DMS 273 (cell line): ENCODE data around the gene PAFAH1B2.
A peak's percentile ranks its signal among the peaks of the same experiment; 100 is the strongest.

Experiments
- DNase-seq: peaks from one replicate; lab custom pipeline; 2025; ENCODE audit not compliant: unreplicated experiment; lab: John Stamatoyannopoulos, UW

The PAFAH1B2 gene

GRCh38 chr11:117187799-117188481 is 43.9 kb downstream of the PAFAH1B2 start:
- DNase-seq, result no peak

DNA sequence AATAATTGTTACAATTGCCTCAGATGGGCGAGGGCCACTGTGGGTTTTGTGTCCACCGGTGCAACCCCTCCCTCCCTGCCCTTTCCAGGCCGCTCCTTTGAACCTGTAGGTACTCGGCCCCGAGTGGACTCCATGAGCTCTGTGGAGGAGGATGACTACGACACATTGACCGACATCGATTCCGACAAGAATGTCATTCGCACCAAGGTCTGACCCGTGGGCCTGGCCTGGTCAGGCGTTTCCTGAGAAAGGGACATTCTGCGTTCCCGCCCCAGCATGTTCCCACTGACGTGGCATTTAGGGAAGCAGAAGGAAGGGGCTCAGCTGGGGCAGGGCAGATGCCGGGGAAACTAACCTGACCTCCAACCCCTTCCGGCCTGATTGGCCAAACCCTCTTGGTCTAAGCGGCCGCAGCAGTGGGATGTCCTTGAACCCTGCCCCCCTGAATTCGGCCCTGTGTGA is 44.6 kb downstream of the PAFAH1B2 start:
- no peak for DNase-seq

- no peak for DNase-seq
Observed at GRCh38 chr11:117189191-117189940, 45.3 kb downstream of the PAFAH1B2 start.

DNA sequence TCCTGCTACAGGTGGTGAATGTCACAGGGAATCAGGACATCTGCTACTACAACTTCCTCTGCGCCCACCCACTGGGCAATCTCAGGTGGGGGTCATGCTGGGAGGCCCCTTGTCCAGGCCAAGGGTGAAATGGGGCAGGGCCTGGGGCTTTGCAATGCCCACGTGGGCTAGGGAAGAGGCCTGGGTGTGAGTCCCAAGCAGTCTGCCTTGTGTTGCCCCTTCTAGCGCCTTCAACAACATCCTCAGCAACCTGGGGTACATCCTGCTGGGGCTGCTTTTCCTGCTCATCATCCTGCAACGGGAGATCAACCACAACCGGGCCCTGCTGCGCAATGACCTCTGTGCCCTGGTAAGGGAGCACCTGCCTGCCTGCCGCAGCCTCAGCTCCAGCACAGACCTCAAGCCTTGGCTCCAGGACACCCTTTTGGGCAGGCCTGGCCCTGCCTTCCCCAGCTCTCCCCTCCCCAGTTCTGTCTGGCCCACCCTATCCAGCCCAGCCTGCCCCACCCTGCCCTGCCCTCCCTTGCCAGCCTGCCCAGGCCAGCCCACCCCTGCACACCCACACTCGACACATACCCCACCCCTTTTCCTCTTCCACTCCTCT is 46.0 kb downstream of the PAFAH1B2 start:
- no peak for DNase-seq

DNA sequence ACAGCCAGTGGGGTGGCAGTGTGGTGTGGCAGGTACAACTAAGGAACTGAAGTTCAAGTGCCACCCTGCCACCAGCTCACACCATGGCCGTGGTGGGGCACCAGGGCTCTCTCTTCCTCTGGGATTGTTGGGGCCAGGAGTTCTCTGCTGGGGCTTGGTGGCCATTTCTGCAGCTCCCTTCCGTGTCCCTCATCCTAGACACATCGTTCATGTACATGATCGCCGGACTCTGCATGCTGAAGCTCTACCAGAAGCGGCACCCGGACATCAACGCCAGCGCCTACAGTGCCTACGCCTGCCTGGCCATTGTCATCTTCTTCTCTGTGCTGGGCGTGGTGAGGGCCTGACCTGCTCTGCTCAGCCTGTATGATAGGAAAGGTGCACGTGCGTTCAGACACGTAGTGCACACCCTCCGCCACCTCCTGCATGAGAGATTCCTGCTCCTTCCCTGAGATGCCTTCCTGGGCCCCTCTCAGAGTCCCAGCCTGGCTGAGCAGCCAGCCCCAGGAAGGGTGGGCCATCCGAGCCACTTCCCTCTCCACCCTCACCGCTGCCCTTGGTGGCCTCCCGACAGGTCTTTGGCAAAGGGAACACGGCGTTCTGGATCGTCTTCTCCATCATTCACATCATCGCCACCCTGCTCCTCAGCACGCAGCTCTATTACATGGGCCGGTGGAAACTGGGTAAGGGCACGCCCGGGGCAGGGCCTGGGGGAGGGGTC is 47.8 kb downstream of the PAFAH1B2 start:
- no peak for DNase-seq

DNA sequence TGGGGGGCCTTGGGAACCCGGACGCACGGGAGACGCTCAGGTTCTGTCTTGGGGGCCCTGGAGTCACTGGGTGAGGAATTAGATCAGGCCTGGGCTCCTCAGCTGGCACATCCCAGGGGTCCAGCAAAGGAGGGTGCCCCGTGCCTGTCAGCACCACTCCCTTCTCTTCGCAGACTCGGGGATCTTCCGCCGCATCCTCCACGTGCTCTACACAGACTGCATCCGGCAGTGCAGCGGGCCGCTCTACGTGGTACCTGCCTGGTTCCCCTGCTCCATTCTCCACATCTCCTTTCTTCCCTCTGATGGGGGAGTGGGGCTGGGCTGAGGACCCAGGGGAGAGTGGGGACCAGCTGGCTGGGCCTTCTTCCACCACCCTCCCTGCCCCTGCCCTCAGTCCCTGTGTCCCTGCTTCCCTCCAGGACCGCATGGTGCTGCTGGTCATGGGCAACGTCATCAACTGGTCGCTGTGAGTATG is 48.4 kb downstream of the PAFAH1B2 start:
- no peak for DNase-seq

DNA sequence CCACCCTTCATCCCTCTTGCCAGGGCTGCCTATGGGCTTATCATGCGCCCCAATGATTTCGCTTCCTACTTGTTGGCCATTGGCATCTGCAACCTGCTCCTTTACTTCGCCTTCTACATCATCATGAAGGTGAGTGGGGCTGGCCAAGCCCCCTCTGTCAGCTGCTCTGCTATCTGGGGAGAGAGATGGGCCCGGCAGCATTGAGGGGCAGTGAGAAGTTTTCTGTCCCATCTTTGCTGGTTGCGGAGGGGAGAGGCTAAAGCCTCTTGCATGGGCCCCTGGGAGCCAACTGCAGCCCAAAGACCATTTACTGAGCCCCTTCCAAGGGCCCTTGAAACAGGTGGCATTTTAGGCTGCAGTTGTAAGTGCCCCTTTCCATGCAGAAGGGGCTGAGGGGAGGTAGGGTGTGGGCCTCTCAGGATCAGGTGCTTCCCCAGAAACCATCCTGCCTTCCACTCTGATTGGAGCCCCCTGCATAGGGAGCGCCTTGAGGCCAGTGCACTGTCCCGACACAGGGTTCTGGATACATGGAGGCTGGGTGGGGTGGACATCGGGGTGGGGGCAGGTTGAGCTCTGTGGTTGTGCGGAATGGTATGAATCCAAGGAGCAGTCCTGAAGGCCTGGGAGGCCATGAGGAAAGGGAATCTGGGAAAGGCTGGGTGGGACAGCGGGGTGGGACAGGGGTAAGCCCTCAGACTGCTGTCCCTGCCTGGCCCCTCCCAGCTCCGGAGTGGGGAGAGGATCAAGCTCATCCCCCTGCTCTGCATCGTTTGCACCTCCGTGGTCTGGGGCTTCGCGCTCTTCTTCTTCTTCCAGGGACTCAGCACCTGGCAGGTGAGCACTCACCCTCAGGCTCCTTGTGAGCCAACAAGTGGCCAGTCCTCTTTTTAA is 49.3 kb downstream of the PAFAH1B2 start:
- DNase-seq, result no peak

DNA sequence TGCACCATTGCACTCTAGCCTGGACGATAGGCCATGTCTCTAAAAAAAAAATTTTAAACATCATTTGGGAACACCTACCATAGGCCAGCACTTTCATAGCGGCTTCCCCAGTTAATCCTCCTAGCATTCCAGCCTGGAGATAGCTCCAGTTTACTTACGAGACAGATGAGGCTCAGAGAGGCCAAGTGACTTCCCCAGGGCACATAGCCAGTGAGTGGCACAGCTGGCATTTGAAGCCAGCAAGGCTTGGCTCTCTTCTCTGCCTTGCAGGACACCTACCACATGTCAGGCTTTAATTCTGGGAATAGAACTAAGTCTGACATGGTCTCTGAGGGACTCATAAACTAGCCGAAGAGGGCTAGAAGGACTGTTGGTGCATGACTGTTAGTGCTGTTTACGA is 50.2 kb downstream of the PAFAH1B2 start:
- DNase-seq, result no peak

DNA sequence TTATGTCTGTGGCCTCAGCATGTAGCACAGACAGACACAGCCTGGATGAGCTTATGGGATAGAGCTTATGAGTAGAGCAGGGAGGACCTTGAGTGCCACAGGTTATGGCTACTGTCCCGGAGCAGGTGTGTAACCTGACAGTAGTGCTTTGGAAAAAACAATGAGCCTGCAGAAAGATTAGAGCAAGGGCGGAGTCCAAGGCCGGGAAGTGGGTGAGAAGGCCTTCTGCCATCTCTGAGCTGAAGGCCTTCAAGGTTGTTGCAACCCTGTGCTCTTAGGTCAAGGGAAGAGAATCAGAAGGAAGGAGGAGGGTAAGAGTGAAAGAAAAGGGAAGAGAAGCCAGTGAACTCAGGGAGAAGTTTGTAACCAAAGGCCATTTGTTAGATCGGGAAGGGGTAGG is 51.2 kb downstream of the PAFAH1B2 start:
- DNase-seq, result no peak

DNA sequence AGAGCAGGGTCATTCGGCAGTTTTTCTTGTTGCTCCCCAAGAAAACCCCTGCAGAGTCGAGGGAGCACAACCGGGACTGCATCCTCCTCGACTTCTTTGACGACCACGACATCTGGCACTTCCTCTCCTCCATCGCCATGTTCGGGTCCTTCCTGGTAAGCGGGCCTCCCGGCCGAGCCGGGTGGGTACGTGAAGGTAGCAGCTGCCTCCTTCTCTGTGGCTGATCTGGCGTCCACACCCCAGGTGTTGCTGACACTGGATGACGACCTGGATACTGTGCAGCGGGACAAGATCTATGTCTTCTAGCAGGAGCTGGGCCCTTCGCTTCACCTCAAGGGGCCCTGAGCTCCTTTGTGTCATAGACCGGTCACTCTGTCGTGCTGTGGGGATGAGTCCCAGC is 51.7 kb downstream of the PAFAH1B2 start:
- DNase-seq, result no peak

DNA sequence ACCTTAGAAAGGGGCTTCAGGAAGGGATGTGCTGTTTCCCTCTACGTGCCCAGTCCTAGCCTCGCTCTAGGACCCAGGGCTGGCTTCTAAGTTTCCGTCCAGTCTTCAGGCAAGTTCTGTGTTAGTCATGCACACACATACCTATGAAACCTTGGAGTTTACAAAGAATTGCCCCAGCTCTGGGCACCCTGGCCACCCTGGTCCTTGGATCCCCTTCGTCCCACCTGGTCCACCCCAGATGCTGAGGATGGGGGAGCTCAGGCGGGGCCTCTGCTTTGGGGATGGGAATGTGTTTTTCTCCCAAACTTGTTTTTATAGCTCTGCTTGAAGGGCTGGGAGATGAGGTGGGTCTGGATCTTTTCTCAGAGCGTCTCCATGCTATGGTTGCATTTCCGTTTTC is 52.9 kb downstream of the PAFAH1B2 start:
- DNase-seq, result no peak

- peak; percentile 21 for DNase-seq
Observed at GRCh38 chr11:117197516-117198456, 53.7 kb downstream of the PAFAH1B2 start.

DNA sequence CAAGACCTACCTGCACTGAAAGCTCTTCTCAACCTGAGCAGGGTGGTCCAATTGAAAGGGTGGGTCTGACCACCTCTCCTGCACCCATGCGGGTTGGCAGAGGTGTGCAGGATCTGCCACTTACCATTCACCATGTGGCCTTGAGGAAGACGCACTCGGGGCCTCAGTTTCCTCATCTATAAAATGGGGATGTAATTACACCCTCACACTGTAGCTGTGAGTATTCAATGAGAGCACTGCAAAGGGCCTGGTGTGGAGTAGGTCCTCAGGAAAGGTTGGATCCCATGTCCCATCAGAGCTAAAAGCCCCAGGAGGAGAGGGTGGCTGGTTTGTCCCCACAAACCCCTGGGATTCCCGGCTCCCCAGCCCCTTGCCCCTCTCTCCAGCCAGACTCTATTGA is 54.5 kb downstream of the PAFAH1B2 start:
- DNase-seq, result no peak

GRCh38 chr11:117199053-117199915 is 55.2 kb downstream of the PAFAH1B2 start, which contains the start of gene TAGLN:
Gene TAGLN (plus strand): TSS chr11:117199370. CDS start chr11:117203014, 3,644 bp downstream.
- DNase-seq, result peak; percentile 29

GRCh38 chr11:117199916-117200812 is 56.1 kb downstream of the PAFAH1B2 start:
- DNase-seq, result no peak

GRCh38 chr11:117200813-117201657 is 56.9 kb downstream of the PAFAH1B2 start:
- DNase-seq, result peak; percentile 15
